Activated CD8-positive, alpha-beta T cell treated with anti-CD3 and anti-CD28 coated beads for 36 hours (primary cell): ENCODE results near the gene BMF. TPM values are rescaled to one million over a fixed set of nuclear protein-coding genes. Genes with fewer than 3 reads are reported as not detected.

Source experiments
- ATAC-seq: fragments of 200-7000 bp; cut with Tn5 transposase; one replicate; pipeline ENCODE4 v1.10.0; 2021; ENCODE audit warnings: mild to moderate bottlenecking, moderate library complexity
- CTCF ChIA-PET: fragments of 350-600 bp; sonication (Branson Sonifier 250); formaldehyde crosslinking; loops from one replicate; lab custom pipeline; 2021; ENCODE audit warnings: antibody characterized with exemption; lab: Charles Lee
- POLR2A ChIA-PET: fragments of 350-600 bp; sonication (Branson Sonifier 250); formaldehyde crosslinking; loops from one replicate; lab custom pipeline; 2021; ENCODE audit warnings: antibody characterized with exemption; lab: Charles Lee
- DNase-seq: peaks from one replicate; pipeline ENCODE4 v3.0.0-alpha.2; 2020
- H3K27ac Mint-ChIP-seq: one replicate; pipeline ENCODE4 v1.8.0; 2021; ENCODE audit warnings: mild to moderate bottlenecking, mixed read lengths
- H3K27me3 Mint-ChIP-seq: one replicate; pipeline ENCODE4 v1.8.0; 2021; ENCODE audit warnings: mixed read lengths
- H3K36me3 Mint-ChIP-seq: one replicate; pipeline ENCODE4 v1.8.0; 2021; ENCODE audit warnings: low read depth, mixed read lengths
- H3K4me1 Mint-ChIP-seq: one replicate; pipeline ENCODE4 v1.8.0; 2021; ENCODE audit warnings: low read depth, mixed read lengths
- H3K4me3 Mint-ChIP-seq: one replicate; pipeline ENCODE4 v1.8.0; 2021; ENCODE audit warnings: mild to moderate bottlenecking, moderate library complexity, mixed read lengths
- H3K9me3 Mint-ChIP-seq: one replicate; pipeline ENCODE4 v1.8.0; 2021; ENCODE audit warnings: mixed read lengths
- intact Hi-C: fragments of 100-400 bp; cut with micrococcal nuclease; formaldehyde crosslinking; loops from one replicate; pipeline ENCODE4 v1.10.0; 2022
- total RNA-seq, 2 experiments: library from RNA; stranded (reverse); gene quantifications; one replicate each; pipeline ENCODE4 v1.2.3, GENCODE V29; 2021
- TF ChIP-seq, protein P1 (sequence below): fragments of 200-600 bp; IDR thresholded peaks from one replicate; pipeline ENCODE4 v1.8.0; 2022; ENCODE audit warnings: antibody characterized with exemption, mild to moderate bottlenecking

Gene BMF
- total RNA-seq, 2 experiments from 2014 or later, result 4.2 to 4.3 TPM

DNA sequence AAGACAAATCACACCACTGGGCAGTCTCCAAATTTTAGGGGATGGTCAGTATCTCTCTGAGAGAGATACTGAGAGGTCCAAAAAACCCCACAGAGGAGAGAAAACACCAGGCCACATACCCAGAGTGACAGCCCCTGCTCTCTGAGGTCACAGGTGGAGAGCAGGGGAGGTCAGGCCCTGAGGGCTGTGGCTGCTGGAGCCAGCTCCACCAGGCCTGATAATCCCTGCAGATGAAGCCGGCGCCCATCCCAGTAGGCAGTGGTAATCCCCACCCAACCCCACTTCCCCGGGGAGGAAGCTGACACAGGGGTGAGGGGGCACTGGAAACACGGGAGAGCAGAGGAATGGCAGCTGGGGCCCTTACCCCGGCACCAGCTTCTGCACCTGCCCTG is 38.5 kb downstream of the BMF start:
- DNase-seq (no peak), ATAC-seq (no peak)
- H3K4me1 Mint-ChIP-seq, result peaks cover 11% of the 10 kb centered on the region
- intact Hi-C loops, result no loop called here
- no peak overlapping the region for H3K27ac Mint-ChIP-seq
- CTCF ChIA-PET, result interaction anchor here (1.0 to 2.3 kb wide), 2 partner anchors 11 to 25 kb away, joined by 3 to 5 read pairs; no protein-coding TSS in a partner anchor
- H3K36me3 Mint-ChIP-seq, result peaks cover 2% of the 10 kb centered on the region
- no peak overlapping the region for H3K4me3 Mint-ChIP-seq
- POLR2A ChIA-PET, result interaction anchor here (1.4 kb wide), 1 partner anchor 16 kb away, joined by 3 read pairs; no protein-coding TSS in a partner anchor
- no peaks in the 10 kb centered on the region for H3K27me3 Mint-ChIP-seq
- TF ChIP-seq, protein P1, sequence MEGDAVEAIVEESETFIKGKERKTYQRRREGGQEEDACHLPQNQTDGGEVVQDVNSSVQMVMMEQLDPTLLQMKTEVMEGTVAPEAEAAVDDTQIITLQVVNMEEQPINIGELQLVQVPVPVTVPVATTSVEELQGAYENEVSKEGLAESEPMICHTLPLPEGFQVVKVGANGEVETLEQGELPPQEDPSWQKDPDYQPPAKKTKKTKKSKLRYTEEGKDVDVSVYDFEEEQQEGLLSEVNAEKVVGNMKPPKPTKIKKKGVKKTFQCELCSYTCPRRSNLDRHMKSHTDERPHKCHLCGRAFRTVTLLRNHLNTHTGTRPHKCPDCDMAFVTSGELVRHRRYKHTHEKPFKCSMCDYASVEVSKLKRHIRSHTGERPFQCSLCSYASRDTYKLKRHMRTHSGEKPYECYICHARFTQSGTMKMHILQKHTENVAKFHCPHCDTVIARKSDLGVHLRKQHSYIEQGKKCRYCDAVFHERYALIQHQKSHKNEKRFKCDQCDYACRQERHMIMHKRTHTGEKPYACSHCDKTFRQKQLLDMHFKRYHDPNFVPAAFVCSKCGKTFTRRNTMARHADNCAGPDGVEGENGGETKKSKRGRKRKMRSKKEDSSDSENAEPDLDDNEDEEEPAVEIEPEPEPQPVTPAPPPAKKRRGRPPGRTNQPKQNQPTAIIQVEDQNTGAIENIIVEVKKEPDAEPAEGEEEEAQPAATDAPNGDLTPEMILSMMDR, result no peak
- no peaks in the 10 kb centered on the region for H3K9me3 Mint-ChIP-seq

DNA sequence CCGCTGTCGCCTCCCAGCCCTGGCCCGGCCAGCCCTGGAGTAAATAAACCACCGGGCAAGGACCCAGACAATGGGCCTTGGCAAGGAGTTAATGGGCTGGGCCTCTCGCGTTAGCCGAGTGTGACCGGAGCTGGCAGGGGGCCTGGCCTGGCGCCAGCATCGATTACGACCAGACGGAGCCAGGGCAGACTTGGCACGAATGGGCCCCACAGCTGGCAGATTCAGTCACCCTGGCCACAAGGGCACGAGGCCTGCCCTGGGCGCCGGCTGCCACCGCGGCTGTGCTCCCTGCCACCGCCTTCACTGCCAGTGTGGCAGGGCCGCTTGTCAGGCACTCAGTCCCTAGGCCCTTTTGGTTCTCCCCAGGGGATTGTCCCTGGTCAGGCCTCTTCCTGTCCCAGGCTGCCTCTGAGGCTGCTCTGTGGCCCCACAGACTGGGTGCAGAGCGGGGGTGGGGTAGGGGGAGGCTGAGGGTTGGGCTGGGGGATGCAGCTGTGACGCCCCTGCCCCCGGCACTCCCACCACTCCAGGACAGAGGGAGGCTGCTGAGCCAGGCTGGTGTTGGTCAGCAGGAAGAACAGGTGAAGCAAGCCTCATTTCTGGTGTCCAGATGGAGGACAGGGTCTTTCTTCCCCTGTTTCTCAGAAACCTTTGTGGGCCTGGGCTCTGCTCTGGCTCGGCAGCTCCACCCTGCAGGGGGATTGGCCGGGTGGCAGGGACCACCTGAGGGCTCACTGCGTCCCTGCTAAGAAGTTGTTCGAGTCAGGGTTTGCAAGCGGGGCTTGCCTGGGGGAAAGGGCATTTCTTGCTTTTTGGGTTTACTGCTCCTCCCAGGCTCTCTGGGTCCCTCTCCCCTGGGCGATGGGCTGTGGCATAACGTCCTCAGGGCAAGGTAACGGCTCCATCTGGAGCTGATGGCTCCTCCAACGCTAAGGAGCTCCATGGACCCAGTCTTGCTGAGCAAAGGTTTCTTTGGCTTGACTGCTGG is 39.2 kb downstream of the BMF start:
- Mint-ChIP-seq H3K27ac (no peak overlapping the region), H3K9me3 (no peaks in the 10 kb centered on the region), H3K27me3 (no peaks in the 10 kb centered on the region), H3K4me1 (peaks cover 18% of the 10 kb centered on the region), H3K4me3 (no peak overlapping the region), H3K36me3 (peaks cover 2% of the 10 kb centered on the region)
- intact Hi-C loops, result no loop called here
- DNase-seq (no peak), ATAC-seq (no peak)
- CTCF ChIA-PET, result interaction anchor here (0.9 to 2.3 kb wide), 3 partner anchors 12 to 240 kb away, joined by 3 to 5 read pairs (median 3); no protein-coding TSS in a partner anchor
- POLR2A ChIA-PET, result interaction anchor here (0.7 kb wide), 1 partner anchor 26 kb away, joined by 3 read pairs; no protein-coding TSS in a partner anchor
- TF ChIP-seq, protein P1, result no peak

DNA sequence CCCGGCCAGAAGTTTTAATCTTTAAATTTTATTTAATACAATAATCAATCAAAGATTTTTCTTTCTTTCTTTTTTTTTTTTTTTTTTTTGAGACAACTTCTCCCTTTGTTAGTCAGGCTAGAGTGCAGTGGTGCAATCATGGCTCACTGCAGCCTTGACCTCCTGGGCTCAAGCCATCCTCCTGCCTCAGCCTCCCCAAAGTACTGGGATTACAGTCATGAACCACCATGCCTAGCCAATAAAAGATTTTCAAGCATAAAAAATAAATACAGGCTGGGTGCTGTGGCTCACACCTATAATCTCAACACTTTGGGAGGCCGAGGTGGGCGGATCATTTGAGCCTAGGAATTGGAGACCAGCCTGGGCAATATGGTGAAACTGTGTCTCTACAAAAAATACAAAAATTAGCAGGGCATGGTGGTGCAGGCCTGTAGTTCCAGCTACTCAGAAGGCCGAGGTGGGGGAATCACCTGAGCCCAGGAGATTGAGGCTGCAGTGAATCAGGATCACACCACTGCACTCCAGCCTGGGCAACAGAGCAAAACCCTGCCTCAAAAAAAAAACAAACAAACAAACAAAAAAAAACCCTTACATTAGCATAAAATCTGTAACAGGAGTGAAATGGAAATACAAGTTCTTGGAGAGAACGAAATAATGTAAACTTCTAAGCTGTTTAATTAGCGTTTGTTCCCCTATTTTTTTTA is 40.6 kb downstream of the BMF start:
- POLR2A ChIA-PET, result no interaction called here
- intact Hi-C loops, result no loop called here
- no peak overlapping the region for H3K4me3 Mint-ChIP-seq
- DNase-seq (no peak), ATAC-seq (no peak)
- TF ChIP-seq, protein P1, result no peak
- peaks cover 2% of the 10 kb centered on the region for H3K36me3 Mint-ChIP-seq
- H3K9me3 Mint-ChIP-seq, result no peaks in the 10 kb centered on the region
- H3K27me3 Mint-ChIP-seq, result no peaks in the 10 kb centered on the region
- CTCF ChIA-PET, result interaction anchor here (0.9 to 1.4 kb wide), 2 partner anchors 14 to 242 kb away, joined by 3 to 4 read pairs; no protein-coding TSS in a partner anchor
- no peak overlapping the region for H3K27ac Mint-ChIP-seq
- peaks cover 20% of the 10 kb centered on the region for H3K4me1 Mint-ChIP-seq

DNA sequence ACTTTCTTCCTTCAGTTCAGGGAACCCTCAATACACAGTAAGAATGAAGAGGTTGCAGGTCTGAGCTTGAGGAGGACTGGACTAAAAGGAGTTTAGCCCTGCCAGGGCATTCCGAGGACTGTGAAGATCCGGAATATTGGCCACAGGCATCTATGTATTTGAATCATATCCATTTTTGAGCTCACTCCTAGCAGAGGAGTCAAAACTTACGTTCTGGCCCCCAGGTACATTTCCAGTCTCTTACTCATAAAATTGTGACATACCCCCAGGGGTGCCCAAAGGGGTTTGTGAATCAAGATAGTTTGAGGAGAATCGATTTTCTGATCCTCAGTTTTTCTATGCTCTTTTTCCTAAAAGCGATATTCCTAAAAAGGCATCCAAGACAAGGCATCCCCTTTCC is 42.1 kb downstream of the BMF start:
- H3K27me3 Mint-ChIP-seq, result no peaks in the 10 kb centered on the region
- H3K9me3 Mint-ChIP-seq, result no peaks in the 10 kb centered on the region
- TF ChIP-seq, protein P1, result no peak
- ATAC-seq (no peak), DNase-seq (no peak)
- peaks cover 19% of the 10 kb centered on the region for H3K4me1 Mint-ChIP-seq
- ChIA-PET POLR2A (interaction anchor here (0.9 to 2.1 kb wide), 4 partner anchors 9 to 26 kb away, joined by 3 to 6 read pairs (median 3); no protein-coding TSS in a partner anchor), CTCF (interaction anchor here (1.0 to 1.4 kb wide), 3 partner anchors 21 to 40 kb away, joined by 3 read pairs; no protein-coding TSS in a partner anchor)
- no peak overlapping the region for H3K4me3 Mint-ChIP-seq
- intact Hi-C loops, result no loop called here
- peaks cover 2% of the 10 kb centered on the region for H3K36me3 Mint-ChIP-seq
- no peak overlapping the region for H3K27ac Mint-ChIP-seq
